ENCODE results near the gene OTUB1.

The OTUB1 gene

DNA sequence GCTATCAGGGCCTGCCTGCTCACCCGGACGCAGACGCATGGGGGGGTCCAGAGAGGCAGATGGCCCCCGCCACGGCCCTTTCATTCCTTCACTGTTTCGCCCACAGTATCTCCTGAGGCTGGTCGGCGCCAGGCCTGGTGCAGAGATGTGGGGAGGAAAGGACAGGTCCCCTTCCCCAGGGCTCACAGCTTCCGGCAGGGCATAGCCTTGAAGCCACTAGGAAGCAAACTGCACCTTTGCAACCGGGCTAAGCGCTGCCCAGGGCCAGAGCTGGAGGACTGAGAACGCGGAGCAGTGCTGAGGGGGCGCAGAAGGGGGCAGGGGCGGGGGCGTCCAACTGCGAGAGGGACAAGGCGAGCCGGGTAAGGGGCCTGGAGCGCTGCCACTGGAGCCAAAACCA lies 29.3 kb downstream of the OTUB1 start:
- no peak overlapping the region for H3K4me3 ChIP-seq (ENCODE audit: low read depth, low read length)
- in situ Hi-C loops (cut with HindIII; ENCODE audit: low sequenced_read_pairs): no loop called here
- no peak for TF ChIP-seq CTCF (IDR thresholded peaks at IDR 0.05; ENCODE audit: low read depth, low read length)
- no peak for DNase-seq (ENCODE audit: low read depth, low spot score)

- DNase-seq (ENCODE audit: low read depth, low spot score): no peak
- TF ChIP-seq CTCF (IDR thresholded peaks at IDR 0.05; ENCODE audit: low read depth, low read length): no peak
- in situ Hi-C loops (cut with HindIII; ENCODE audit: low sequenced_read_pairs): no loop called here
- no peak overlapping the region for H3K4me3 ChIP-seq (ENCODE audit: low read depth, low read length)
Measured at GRCh38 chr11:64015935-64016845, 30.0 kb downstream of the OTUB1 start.

DNA sequence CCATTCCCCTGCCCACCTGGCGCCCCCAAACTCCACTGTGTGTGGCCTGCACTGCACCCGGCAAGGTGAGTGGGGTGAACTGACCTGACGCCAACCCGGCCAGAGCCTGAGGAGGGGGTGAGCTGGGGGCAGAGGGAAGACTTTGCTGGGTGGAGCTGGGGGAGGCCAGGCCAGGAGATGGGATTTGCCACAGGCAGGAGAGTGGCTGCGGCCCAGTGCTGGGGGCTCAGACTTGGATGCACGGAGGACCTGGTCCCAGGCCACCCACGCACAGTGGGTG lies 31.6 kb downstream of the OTUB1 start:
- no peak for DNase-seq (ENCODE audit: low read depth, low spot score)
- in situ Hi-C loops (cut with HindIII; ENCODE audit: low sequenced_read_pairs): no loop called here
- TF ChIP-seq CTCF (IDR thresholded peaks at IDR 0.05; ENCODE audit: low read depth, low read length): no peak
- no peak overlapping the region for H3K4me3 ChIP-seq (ENCODE audit: low read depth, low read length)

GRCh38 chr11:64018310-64018709 lies 32.1 kb downstream of the OTUB1 start:
- no peak overlapping the region for H3K4me3 ChIP-seq (ENCODE audit: low read depth, low read length)
- TF ChIP-seq CTCF (IDR thresholded peaks at IDR 0.05; ENCODE audit: low read depth, low read length): no peak
- in situ Hi-C loops (cut with HindIII; ENCODE audit: low sequenced_read_pairs): no loop called here
- DNase-seq (ENCODE audit: low read depth, low spot score): no peak

DNA sequence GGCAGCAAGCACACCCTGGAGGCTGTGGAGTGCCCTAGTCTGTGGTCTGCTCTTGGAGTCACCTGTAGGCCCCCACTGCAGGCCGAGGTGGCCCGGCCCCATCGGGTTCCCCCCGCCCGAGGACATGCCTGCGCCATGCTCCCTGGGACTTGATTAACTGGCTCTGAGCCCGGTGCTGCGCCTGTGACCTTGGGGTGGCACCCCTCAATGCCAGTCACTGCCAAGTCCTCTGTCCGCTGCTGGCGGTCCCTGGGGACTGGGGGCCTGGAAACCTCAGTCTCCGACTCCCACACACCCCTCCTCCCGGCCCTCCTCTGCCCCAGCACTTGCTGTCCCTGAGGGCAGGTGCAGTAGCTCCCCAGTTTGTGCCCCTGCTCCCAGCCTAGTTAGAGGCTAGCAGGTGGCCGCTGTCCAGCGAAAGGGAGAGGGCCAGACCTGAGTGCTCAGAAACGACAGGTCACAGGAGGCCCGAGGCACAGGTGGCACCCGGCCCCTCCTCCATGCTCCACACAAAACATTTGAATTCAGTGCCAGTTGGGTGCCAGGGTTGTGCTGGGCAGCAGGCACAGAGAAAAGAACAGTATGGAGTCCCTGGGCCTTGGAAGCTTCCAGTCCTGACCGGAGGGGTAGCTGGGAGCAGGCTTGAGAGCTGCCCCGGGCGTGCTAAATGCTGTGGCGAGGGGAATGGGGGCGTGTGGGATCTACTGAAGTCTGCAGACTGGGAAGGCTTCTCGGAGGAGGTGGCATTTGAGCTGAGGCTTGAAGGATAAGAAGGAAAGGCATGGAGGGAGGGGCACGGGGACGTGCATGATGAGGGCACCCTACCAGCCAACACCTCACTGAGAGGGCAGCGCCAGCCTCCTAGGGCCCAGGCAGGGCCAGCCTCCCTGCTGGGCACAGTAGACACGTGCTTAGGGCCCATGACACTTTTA lies 33.1 kb downstream of the OTUB1 start:
- DNase-seq (ENCODE audit: low read depth, low spot score): no peak
- in situ Hi-C loops (cut with HindIII; ENCODE audit: low sequenced_read_pairs): no loop called here
- H3K4me3 ChIP-seq (ENCODE audit: low read depth, low read length): no peak overlapping the region
- no peak for TF ChIP-seq CTCF (IDR thresholded peaks at IDR 0.05; ENCODE audit: low read depth, low read length)

DNA sequence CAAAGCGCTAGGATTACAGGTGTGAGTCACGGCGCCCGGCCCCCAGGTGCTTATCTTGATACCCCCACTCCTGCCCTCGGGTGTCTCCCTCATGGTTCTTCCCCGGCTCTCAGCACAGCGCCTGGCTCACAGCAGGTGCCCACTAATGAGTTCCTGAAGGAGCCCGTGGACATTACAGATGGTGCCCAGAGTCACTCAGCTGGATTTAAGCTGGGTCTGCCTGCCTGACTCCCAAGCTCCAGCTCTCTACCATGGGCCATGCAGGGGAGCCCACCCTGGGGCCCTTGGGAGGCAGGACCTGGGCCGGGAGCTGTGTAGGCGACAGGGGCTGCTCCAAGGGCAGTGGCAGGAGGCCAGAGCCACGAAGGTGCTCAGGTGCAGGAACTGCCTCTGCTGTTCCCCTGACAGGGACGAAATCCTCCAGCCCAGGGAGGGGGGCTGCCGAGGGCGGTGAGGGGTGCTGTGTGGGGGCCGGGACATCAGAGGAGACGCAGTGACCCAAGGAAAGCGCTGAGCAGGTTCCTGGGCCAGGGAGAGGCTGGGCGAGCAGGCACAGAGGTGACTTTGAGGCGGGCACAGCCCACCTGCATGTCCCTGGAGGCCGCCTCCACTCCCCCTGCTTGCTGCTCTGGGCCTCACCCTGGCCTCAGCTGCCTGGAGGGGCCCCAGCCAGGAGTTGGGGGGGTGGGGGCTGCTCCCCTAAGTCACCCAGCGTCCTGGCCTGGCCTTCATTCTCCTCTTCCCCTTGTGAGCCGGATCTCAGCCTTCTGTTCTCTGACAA lies 34.9 kb downstream of the OTUB1 start:
- in situ Hi-C loops (cut with HindIII; ENCODE audit: low sequenced_read_pairs): no loop called here

More for the DNA sequence above, 34.9 kb downstream of the OTUB1 start:
- TF ChIP-seq CTCF (IDR thresholded peaks at IDR 0.05; ENCODE audit: low read depth, low read length): no peak
- no peak overlapping the region for H3K4me3 ChIP-seq (ENCODE audit: low read depth, low read length)
- no peak for DNase-seq (ENCODE audit: low read depth, low spot score)
